ENCODE measurements around the gene PLPP3. TPM values are rescaled to one million over a fixed set of nuclear protein-coding genes. Genes with fewer than 3 reads are reported as not detected.

Gene PLPP3
- total and polyA plus RNA-seq, 2 experiments from 2014 or later, result 41.9 to 61.9 TPM

- Mint-ChIP-seq H3K4me1 (peaks cover 6% of the 10 kb centered on the region), H3K36me3 (ENCODE audit: low read depth) (no peaks in the 10 kb centered on the region), H3K4me3 (no peak overlapping the region), H3K27ac (no peak overlapping the region), H3K9me3 (no peaks in the 10 kb centered on the region), H3K27me3 (ENCODE audit: insufficient read depth, low read depth, poor library complexity) (peaks cover 2% of the 10 kb centered on the region)
- Histone ChIP-seq H3K4me1 (ENCODE audit: insufficient read depth) (peaks cover 4% of the 10 kb centered on the region; the same call in 1 of the 2 replicates), H3K4me2 (no peak overlapping the region), H3K27ac (ENCODE audit: low read depth) (no peak overlapping the region), H3K79me2 (replicated peaks; ENCODE audit: insufficient read depth) (no peaks in the 10 kb centered on the region), H2AFZ (no peak overlapping the region), H3K36me3 (ENCODE audit: insufficient read depth) (no peaks in the 10 kb centered on the region), H3K9me2 (ENCODE audit: insufficient read depth) (0 out of 2 replicates have a peak, but pooled peaks cover 4% of the 10 kb centered on the region), H3F3A (replicated peaks; ENCODE audit: low read depth) (no peaks in the 10 kb centered on the region), H3K27me3 (ENCODE audit: insufficient read depth) (no peaks in the 10 kb centered on the region), H4K20me1 (replicated peaks; ENCODE audit: insufficient read depth) (no peaks in the 10 kb centered on the region), H3K4me3 (no peak overlapping the region)
- no peak for TF ChIP-seq REST (IDR thresholded peaks at IDR 0.05; ENCODE audit: unreplicated experiment)
- TF ChIP-seq NANOG (IDR thresholded peaks at IDR 0.05; ENCODE audit: borderline replicate concordance), result no peak
- TF ChIP-seq ZNF114 (CRISPR knock-in tag; IDR thresholded peaks at IDR 0.05), result no peak
- TF ChIP-seq CREB1 (CRISPR knock-in tag; IDR thresholded peaks at IDR 0.05; ENCODE audit: low read depth), result no peak
- TF ChIP-seq EZH2phosphoT487 (IDR thresholded peaks at IDR 0.05; ENCODE audit: unreplicated experiment), result no peak
- TF ChIP-seq POLR2AphosphoS5 (IDR thresholded peaks at IDR 0.05; ENCODE audit: low read depth), result no peak
- no peak for TF ChIP-seq CTCF (conservative IDR thresholded peaks at IDR 0.05; ENCODE audit: low read depth in 2 of 2)
- ATAC-seq (no peak), DNase-seq (ENCODE audit: low spot score) (no peak)
These were observed 134.3 kb downstream of the PLPP3 start for GRCh38 chr1:56444960-56445646.

Small RNAs within 50 kb of the gene (small RNA-seq; reads per million reads assigned to genes)
- gene AC099789.1 (ENCODE audit: low replicate concordance), result not detected

Other genes with a start within 250 kb of the PLPP3 start
- gene PRKAA2, start 65.8 kb upstream of the PLPP3 start, total RNA-seq (2014; rRNA removed; shearing (Covaris generic)), result 8.7 and 8.8 TPM in 2 replicates
- gene PRKAA2, start 65.8 kb upstream of the PLPP3 start, polyA plus RNA-seq (2016; fragmentation: Nextera tagmentation; extraction: Ambion mirVana), result 3.0 and 3.1 TPM in 2 replicates
- not detected in 2 replicates for gene FYB2, start 239.8 kb upstream of the PLPP3 start, total RNA-seq (2014; rRNA removed; shearing (Covaris generic))
- 0.39 TPM in 1 of 2 replicates, not detected in the other for gene FYB2, start 239.8 kb upstream of the PLPP3 start, polyA plus RNA-seq (2016; fragmentation: Nextera tagmentation; extraction: Ambion mirVana)